Endothelial cell of umbilical vein (primary cell): ENCODE results near the gene IL10RB. TPM values are rescaled to one million over a fixed set of nuclear protein-coding genes. Genes with fewer than 3 reads are reported as not detected.

Source experiments
- BruUV-seq: library from RNA; stranded (reverse); fragments of 400-500 nt; replicated peaks from 2 replicates; lab custom pipeline; 2021; lab: Mats Ljungman, UMichigan
- CTCF ChIA-PET: fragments of 300-600, 350-600 bp; sonication (Branson Sonifier 250); formaldehyde crosslinking; loops from one replicate; lab custom pipeline; 2021; ENCODE audit warnings: antibody characterized with exemption, inconsistent platforms; lab: Charles Lee
- POLR2A ChIA-PET: fragments of 300-600, 350-600 bp; sonication (Branson Sonifier 250); formaldehyde crosslinking; loops from one replicate; lab custom pipeline; 2021; ENCODE audit warnings: antibody characterized with exemption, inconsistent platforms; lab: Charles Lee
- DNase-seq: peaks from one replicate; pipeline ENCODE4 v3.0.0-alpha.2; 2011; ENCODE audit warnings: low read depth, low spot score
- FAIRE-seq: peaks from 2 replicates; lab custom pipeline; 2011; peaks lifted over from hg19 to GRCh38; lab: Jason Lieb, UNC
- H2AFZ ChIP-seq: 2 replicates; pipeline ENCODE4 v1.6.0; 2012; ENCODE audit warnings: low read depth, low read length, control low read depth, inconsistent platforms
- H3K27ac ChIP-seq: 2 replicates; pipeline ENCODE4 v1.5.1; 2011; ENCODE audit warnings: low read depth, mild to moderate bottlenecking, control low read depth, low read length, moderate library complexity; ENCODE audit not compliant: insufficient read depth
- H3K27me3 ChIP-seq, 2 experiments: 2 replicates each; pipeline versions ENCODE4 v1.6.0 to v1.6.1; 2011; ENCODE audit warnings: low read length in 2 of 2, mixed read lengths in 1 of 2; ENCODE audit not compliant: control insufficient read depth in 2 of 2, insufficient read depth in 2 of 2
- H3K36me3 ChIP-seq, 2 experiments: 2 replicates in 1 of 2; 3 replicates in 1 of 2; pipeline ENCODE4 v1.5.1; 2011; ENCODE audit warnings: low read length in 2 of 2, mild to moderate bottlenecking in 1 of 2, moderate library complexity in 1 of 2; ENCODE audit not compliant: control insufficient read depth in 2 of 2, insufficient read depth in 2 of 2; ENCODE audit errors: extremely low read depth in 1 of 2
- H3K4me1 ChIP-seq: 3 replicates; pipeline ENCODE4 v1.5.1; 2011; ENCODE audit warnings: mild to moderate bottlenecking, low read length; ENCODE audit not compliant: control insufficient read depth, insufficient read depth; ENCODE audit errors: extremely low read depth
- H3K4me2 ChIP-seq: 2 replicates; pipeline ENCODE4 v1.6.1; 2011; ENCODE audit warnings: low read length, control low read depth, mixed read lengths; ENCODE audit not compliant: insufficient read depth
- H3K4me3 ChIP-seq, 3 experiments: fragments of 200-600 bp in 1 of 3; sonication (generic), shearing (Covaris generic) in 1 of 3; replicated peaks in 1 of 3; 2 replicates each; pipeline ENCODE4 v1.5.1; 2011 to 2016; ENCODE audit warnings: control low read depth in 3 of 3, low read length in 3 of 3, mild to moderate bottlenecking in 2 of 3, inconsistent platforms in 1 of 3, low read depth in 1 of 3, moderate library complexity in 1 of 3; ENCODE audit not compliant: insufficient read depth in 1 of 3
- H3K79me2 ChIP-seq: 2 replicates; pipeline ENCODE4 v1.6.0; 2012; ENCODE audit warnings: low read length, inconsistent platforms; ENCODE audit not compliant: control insufficient read depth, insufficient read depth
- H3K9ac ChIP-seq: replicated peaks from 2 replicates; pipeline ENCODE3; 2011; ENCODE audit warnings: low read length, control low read depth; ENCODE audit not compliant: insufficient read depth; ENCODE audit errors: extremely low read depth
- H3K9me1 ChIP-seq: replicated peaks from 3 replicates; pipeline ENCODE4 v1.6.0; 2011; ENCODE audit warnings: mild to moderate bottlenecking, low read length; ENCODE audit not compliant: control insufficient read depth, insufficient read depth; ENCODE audit errors: extremely low read depth
- H3K9me3 ChIP-seq: replicated peaks from 2 replicates; pipeline ENCODE4 v1.5.1; 2012; ENCODE audit warnings: low read length, inconsistent platforms; ENCODE audit not compliant: control insufficient read depth, insufficient read depth
- H4K20me1 ChIP-seq: replicated peaks from 2 replicates; pipeline ENCODE3; 2011; ENCODE audit warnings: mild to moderate bottlenecking, low read length; ENCODE audit not compliant: control insufficient read depth, insufficient read depth; ENCODE audit errors: extremely low read depth
- EZH2 ChIP-seq: IDR thresholded peaks from 2 replicates; pipeline ENCODE4 v1.6.1; 2012; ENCODE audit warnings: borderline replicate concordance, low read depth, mild to moderate bottlenecking, moderate library complexity, low read length, inconsistent platforms; ENCODE audit not compliant: severe bottlenecking
- FOS ChIP-seq: IDR thresholded peaks from 2 replicates; pipeline ENCODE4 v1.6.1; 2011; ENCODE audit warnings: mild to moderate bottlenecking, low read length, moderate library complexity, borderline replicate concordance; ENCODE audit not compliant: insufficient read depth
- GATA2 ChIP-seq: IDR thresholded peaks from 2 replicates; pipeline ENCODE4 v1.7.0; 2011; ENCODE audit warnings: low read depth, mild to moderate bottlenecking, moderate library complexity, mixed read lengths, low read length; ENCODE audit not compliant: insufficient read length, insufficient read depth
- JUN ChIP-seq: IDR thresholded peaks from 2 replicates; pipeline ENCODE4 v1.6.1; 2011; ENCODE audit warnings: borderline replicate concordance, low read depth; ENCODE audit not compliant: insufficient read length, insufficient read depth
- MYC ChIP-seq: IDR thresholded peaks from one replicate; pipeline ENCODE4 v1.6.1; 2011; ENCODE audit warnings: mild to moderate bottlenecking, low read depth, low read length
- POLR2A ChIP-seq: IDR thresholded peaks from 2 replicates; pipeline ENCODE4 v1.6.1; 2012; ENCODE audit warnings: low read depth, mild to moderate bottlenecking, control low read depth, low read length
- POLR2AphosphoS5 ChIP-seq: IDR thresholded peaks from 2 replicates; pipeline ENCODE4 v1.6.1; 2012; ENCODE audit warnings: low read depth, mild to moderate bottlenecking, control low read depth, low read length, moderate library complexity; ENCODE audit not compliant: insufficient read depth
- dilution Hi-C: fragments of 300-500 bp; cut with MboI; formaldehyde crosslinking; loops from one replicate; pipeline ENCODE4 v1.15.0; 2019; ENCODE audit warnings: low sequenced_read_pairs; ENCODE audit not compliant: extremely low pct_ligation_motif_present
- intact Hi-C: fragments of 100-400 bp; cut with micrococcal nuclease; formaldehyde crosslinking; loops from one replicate; pipeline ENCODE4 v1.10.0; 2022
- polyA plus RNA-seq, 4 experiments: library from polyadenylated mRNA; depleted of rRNA in 3 of 4; stranded (reverse) in 3 of 4; unstranded in 1 of 4; fragments of >200 nt; gene quantifications; 2 replicates each; pipeline versions ENCODE4 v1.2.1 to v1.2.3, GENCODE V29; 2011 to 2012; ENCODE audit warnings: missing spikeins in 1 of 4
- total RNA-seq: library from RNA; stranded (reverse); gene quantifications from 2 replicates; pipeline ENCODE4 v1.2.3, GENCODE V29; 2021
- TF ChIP-seq, protein P1 (sequence below): IDR thresholded peaks from 2 replicates; pipeline ENCODE4 v1.6.1; 2011; ENCODE audit not compliant: insufficient read depth, insufficient read length
- TF ChIP-seq, protein P2 (sequence below), 2 donors: IDR thresholded peaks; 1 replicate in 1 of 2; 2 replicates in 1 of 2; pipeline ENCODE4 v1.5.1; 2011; ENCODE audit warnings: low read length in 2 of 2, mild to moderate bottlenecking in 2 of 2, moderate library complexity in 2 of 2, control low read depth in 1 of 2, inconsistent platforms in 1 of 2, low read depth in 1 of 2; ENCODE audit not compliant: insufficient read depth in 1 of 2; ENCODE audit errors: extremely low read depth in 1 of 2

The IL10RB gene
- total and polyA plus RNA-seq, 2 donors (not counting 3 experiments of a cell fraction or from before 2014, with no cell fraction given) = 21.9 to 31.4 TPM

DNA sequence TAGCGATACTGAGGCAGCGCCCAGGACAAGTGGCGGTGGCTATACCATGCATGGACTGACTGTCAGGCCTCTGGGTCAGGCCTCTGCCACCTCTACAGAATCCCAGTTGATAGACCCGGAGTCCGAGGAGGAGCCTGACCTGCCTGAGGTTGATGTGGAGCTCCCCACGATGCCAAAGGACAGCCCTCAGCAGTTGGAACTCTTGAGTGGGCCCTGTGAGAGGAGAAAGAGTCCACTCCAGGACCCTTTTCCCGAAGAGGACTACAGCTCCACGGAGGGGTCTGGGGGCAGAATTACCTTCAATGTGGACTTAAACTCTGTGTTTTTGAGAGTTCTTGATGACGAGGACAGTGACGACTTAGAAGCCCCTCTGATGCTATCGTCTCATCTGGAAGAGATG lies 3.2 kb upstream of the IL10RB start:
- no peak overlapping the region for H3K4me3 ChIP-seq
- dilution Hi-C loops (no loop called here), intact Hi-C loops (no loop called here)
- H3K36me3 ChIP-seq = peaks cover 2 to 11% of the 10 kb centered on the region in 2 experiments
- H2AFZ ChIP-seq = no peak overlapping the region
- no peak for FAIRE-seq
- H3K9me1 ChIP-seq = no peaks in the 10 kb centered on the region
- H3K9me3 ChIP-seq = no peaks in the 10 kb centered on the region
- TF ChIP-seq GATA2 (no peak), JUN (no peak), POLR2AphosphoS5 (no peak), EZH2 (no peak), MYC (no peak), POLR2A (no peak), FOS (no peak)
- TF ChIP-seq, protein P1, sequence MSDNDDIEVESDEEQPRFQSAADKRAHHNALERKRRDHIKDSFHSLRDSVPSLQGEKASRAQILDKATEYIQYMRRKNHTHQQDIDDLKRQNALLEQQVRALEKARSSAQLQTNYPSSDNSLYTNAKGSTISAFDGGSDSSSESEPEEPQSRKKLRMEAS = no peak
- TF ChIP-seq, protein P2, sequence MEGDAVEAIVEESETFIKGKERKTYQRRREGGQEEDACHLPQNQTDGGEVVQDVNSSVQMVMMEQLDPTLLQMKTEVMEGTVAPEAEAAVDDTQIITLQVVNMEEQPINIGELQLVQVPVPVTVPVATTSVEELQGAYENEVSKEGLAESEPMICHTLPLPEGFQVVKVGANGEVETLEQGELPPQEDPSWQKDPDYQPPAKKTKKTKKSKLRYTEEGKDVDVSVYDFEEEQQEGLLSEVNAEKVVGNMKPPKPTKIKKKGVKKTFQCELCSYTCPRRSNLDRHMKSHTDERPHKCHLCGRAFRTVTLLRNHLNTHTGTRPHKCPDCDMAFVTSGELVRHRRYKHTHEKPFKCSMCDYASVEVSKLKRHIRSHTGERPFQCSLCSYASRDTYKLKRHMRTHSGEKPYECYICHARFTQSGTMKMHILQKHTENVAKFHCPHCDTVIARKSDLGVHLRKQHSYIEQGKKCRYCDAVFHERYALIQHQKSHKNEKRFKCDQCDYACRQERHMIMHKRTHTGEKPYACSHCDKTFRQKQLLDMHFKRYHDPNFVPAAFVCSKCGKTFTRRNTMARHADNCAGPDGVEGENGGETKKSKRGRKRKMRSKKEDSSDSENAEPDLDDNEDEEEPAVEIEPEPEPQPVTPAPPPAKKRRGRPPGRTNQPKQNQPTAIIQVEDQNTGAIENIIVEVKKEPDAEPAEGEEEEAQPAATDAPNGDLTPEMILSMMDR (IDR thresholded peaks at IDR 0.05; ENCODE audit: extremely low read depth in 1 of 2, insufficient read depth in 1 of 2, low read depth in 1 of 2, low read length in 2 of 2) = no peak
- ChIA-PET CTCF (no interaction called here), POLR2A (no interaction called here)
- H3K27ac ChIP-seq = no peak overlapping the region
- no peak overlapping the region for H3K9ac ChIP-seq
- no peak overlapping the region for H3K4me2 ChIP-seq
- no TSS peak for BruUV-seq
- H3K27me3 ChIP-seq = no peaks in the 10 kb centered on the region
- no peaks in the 10 kb centered on the region for H4K20me1 ChIP-seq
- DNase-seq = no peak
- peaks cover 10% of the 10 kb centered on the region for H3K4me1 ChIP-seq
- peaks cover 2% of the 10 kb centered on the region for H3K79me2 ChIP-seq
